Glutamatergic neuron (in vitro differentiated cells): ENCODE results near the gene CMTM8. TPM values are rescaled to one million over a fixed set of nuclear protein-coding genes. Genes with fewer than 3 reads are reported as not detected.

Source experiments
- DNase-seq: peaks from one replicate; pipeline ENCODE4 v3.0.0; 2022
- H3K27ac Mint-ChIP-seq: one replicate; pipeline ENCODE4 v1.8.0; 2020; ENCODE audit warnings: mild to moderate bottlenecking, mixed read lengths, inconsistent platforms; ENCODE audit not compliant: unreplicated experiment
- H3K27me3 Mint-ChIP-seq: one replicate; pipeline ENCODE4 v1.8.0; 2020; ENCODE audit warnings: mild to moderate bottlenecking, moderate library complexity, mixed read lengths, inconsistent platforms; ENCODE audit not compliant: unreplicated experiment
- H3K36me3 Mint-ChIP-seq: one replicate; pipeline ENCODE4 v1.8.0; 2020; ENCODE audit warnings: mild to moderate bottlenecking, mixed read lengths, inconsistent platforms; ENCODE audit not compliant: unreplicated experiment
- H3K4me1 Mint-ChIP-seq: one replicate; pipeline ENCODE4 v1.8.0; 2020; ENCODE audit warnings: mild to moderate bottlenecking, low read depth, mixed read lengths, inconsistent platforms; ENCODE audit not compliant: unreplicated experiment
- H3K4me3 Mint-ChIP-seq: one replicate; pipeline ENCODE4 v1.8.0; 2020; ENCODE audit warnings: mild to moderate bottlenecking, mixed read lengths, inconsistent platforms; ENCODE audit not compliant: unreplicated experiment
- H3K9me3 Mint-ChIP-seq: one replicate; pipeline ENCODE4 v1.8.0; 2020; ENCODE audit warnings: mild to moderate bottlenecking, moderate library complexity, mixed read lengths, inconsistent platforms; ENCODE audit not compliant: unreplicated experiment
- CTCF ChIP-seq: fragments of 200-600 bp; sonication (generic); IDR thresholded peaks from one replicate; pipeline ENCODE4 v1.5.0; 2021; ENCODE audit not compliant: partially characterized antibody, unreplicated experiment
- total RNA-seq: library from RNA; stranded (reverse); fragmentation: NEBNext Ultra II Directional; extraction: Animal tissue kit (Norgen Biotek cat#: 25700); gene quantifications from one replicate; pipeline ENCODE4 v1.2.1, GENCODE V29; 2021; ENCODE audit not compliant: unreplicated experiment

The CMTM8 gene
- total RNA-seq, 1 donor from 2014 or later: not detected

DNA sequence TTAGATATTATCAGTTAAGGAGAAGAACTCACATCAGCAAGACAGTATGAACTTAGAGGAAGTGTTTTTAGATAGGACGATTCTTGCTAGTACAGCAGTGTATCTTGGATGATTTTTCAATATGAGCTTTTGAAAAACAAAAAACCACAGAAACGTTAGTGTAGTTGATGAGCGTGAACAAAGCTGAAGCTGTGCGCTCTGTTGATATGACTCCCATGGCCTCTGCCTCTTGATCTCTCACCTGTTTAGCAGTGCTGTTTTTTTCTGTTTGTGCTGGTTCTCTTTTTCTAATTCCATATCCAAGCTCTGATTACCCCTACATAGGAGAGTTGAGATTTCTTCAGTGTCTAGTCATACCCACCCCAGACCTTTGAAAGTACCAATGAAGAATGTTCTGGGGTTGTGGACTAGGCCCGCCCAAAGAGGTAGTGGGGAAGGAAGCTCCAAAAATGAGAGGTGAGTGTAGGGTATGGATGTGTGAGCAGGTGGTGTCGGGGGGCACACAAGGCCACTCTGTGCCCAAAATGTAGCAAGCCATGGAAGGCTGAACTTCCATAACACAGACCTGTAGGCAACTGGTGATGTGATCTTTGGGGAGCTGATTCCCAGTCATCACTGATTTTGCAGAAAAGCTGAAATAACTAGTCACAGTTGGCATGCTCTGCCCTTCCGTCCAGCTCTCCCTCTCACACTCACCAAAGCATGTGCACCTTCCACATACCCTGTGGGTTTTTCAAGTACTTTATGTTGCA is 133.2 kb downstream of the CMTM8 start:
- no peak overlapping the region for H3K27ac Mint-ChIP-seq
- no peak overlapping the region for H3K4me3 Mint-ChIP-seq
- DNase-seq: no peak
- peaks cover 4% of the 10 kb centered on the region for H3K9me3 Mint-ChIP-seq
- TF ChIP-seq CTCF: no peak
- H3K27me3 Mint-ChIP-seq: peaks cover 6% of the 10 kb centered on the region
- H3K4me1 Mint-ChIP-seq: peaks cover 35% of the 10 kb centered on the region
- no peaks in the 10 kb centered on the region for H3K36me3 Mint-ChIP-seq

DNA sequence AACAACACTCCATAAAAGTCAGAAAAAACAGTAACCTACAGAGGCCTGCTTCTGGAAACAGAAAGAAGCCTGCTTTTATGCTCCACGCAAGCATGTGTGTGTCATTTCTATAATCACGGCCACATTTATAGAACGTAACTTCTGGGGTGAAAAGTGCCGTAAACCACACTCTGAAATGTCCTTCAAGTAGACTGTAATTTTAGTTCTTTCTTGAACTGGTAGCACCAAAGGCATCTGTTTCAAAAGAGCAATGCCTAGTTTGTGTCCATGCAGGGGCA is 133.7 kb downstream of the CMTM8 start:
- TF ChIP-seq CTCF: no peak
- H3K4me1 Mint-ChIP-seq: peaks cover 32% of the 10 kb centered on the region
- DNase-seq: no peak
- no peaks in the 10 kb centered on the region for H3K36me3 Mint-ChIP-seq
- peaks cover 4% of the 10 kb centered on the region for H3K9me3 Mint-ChIP-seq
- H3K27me3 Mint-ChIP-seq: peaks cover 6% of the 10 kb centered on the region
- no peak overlapping the region for H3K4me3 Mint-ChIP-seq
- H3K27ac Mint-ChIP-seq: no peak overlapping the region

DNA sequence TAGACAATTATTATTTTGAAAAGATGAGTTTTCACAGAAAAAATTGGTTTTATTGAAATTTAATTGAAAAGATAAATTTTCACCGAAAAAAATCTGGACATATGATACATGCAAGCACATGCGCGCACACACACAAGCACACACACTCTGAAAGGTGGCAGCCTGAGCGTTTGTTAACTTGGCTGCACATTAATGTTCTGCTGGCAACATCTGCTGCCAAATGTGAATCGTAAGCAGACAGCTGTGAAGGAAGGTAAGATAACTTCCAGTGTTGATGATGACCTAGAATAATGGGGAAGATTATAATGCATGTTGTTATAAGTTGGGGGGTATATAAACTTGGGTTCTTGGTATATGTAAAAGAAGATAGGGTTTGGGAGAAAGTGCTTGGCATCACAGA is 134.8 kb downstream of the CMTM8 start:
- H3K9me3 Mint-ChIP-seq: peaks cover 4% of the 10 kb centered on the region
- peaks cover 24% of the 10 kb centered on the region for H3K4me1 Mint-ChIP-seq
- no peak for DNase-seq
- H3K27ac Mint-ChIP-seq: peak overlapping the region; percentile 48
- H3K4me3 Mint-ChIP-seq: no peak overlapping the region
- H3K36me3 Mint-ChIP-seq: no peaks in the 10 kb centered on the region
- no peak for TF ChIP-seq CTCF
- peaks cover 6% of the 10 kb centered on the region for H3K27me3 Mint-ChIP-seq

DNA sequence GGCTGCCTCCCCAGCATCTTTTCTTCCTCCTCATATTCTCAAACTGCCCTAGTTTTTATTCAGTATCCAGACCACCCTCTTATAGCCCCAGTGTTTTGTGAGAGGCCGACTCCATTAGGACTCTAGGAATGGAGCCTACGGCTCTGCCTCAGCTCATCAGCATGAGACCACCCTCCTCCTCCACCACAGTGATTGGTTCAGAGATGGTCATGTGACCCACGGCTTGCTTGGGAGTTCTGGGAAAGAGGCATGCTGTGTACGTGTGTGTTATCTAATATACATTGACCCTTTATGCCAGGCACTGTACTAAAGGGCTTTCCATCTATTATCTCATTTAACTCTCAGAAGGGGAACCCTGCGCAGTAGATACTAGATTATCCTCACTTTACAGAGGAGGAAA is 135.4 kb downstream of the CMTM8 start:
- H3K4me1 Mint-ChIP-seq: peaks cover 24% of the 10 kb centered on the region
- no peak overlapping the region for H3K4me3 Mint-ChIP-seq
- H3K9me3 Mint-ChIP-seq: peaks cover 4% of the 10 kb centered on the region
- TF ChIP-seq CTCF: no peak
- peak overlapping the region; percentile 28 for H3K27ac Mint-ChIP-seq
- no peak for DNase-seq
- peaks cover 6% of the 10 kb centered on the region for H3K27me3 Mint-ChIP-seq
- no peaks in the 10 kb centered on the region for H3K36me3 Mint-ChIP-seq

GRCh38 chr3:32374788-32375595 is 136.5 kb downstream of the CMTM8 start:
- peak; percentile 88 for TF ChIP-seq CTCF
- H3K4me1 Mint-ChIP-seq: peaks cover 24% of the 10 kb centered on the region
- H3K27ac Mint-ChIP-seq: peak overlapping the region; percentile 9

More at GRCh38 chr3:32374788-32375595, 136.5 kb downstream of the CMTM8 start:
- no peak for DNase-seq
- H3K9me3 Mint-ChIP-seq: peaks cover 4% of the 10 kb centered on the region
- no peaks in the 10 kb centered on the region for H3K36me3 Mint-ChIP-seq
- H3K4me3 Mint-ChIP-seq: no peak overlapping the region
- peaks cover 8% of the 10 kb centered on the region for H3K27me3 Mint-ChIP-seq
